Ascending aorta (tissue), 2 donors: ENCODE measurements around the gene DISP3. TPM values are rescaled to one million over a fixed set of nuclear protein-coding genes. Genes with fewer than 3 reads are reported as not detected.

Experiments used
- DNase-seq, 2 donors: peaks; one replicate each; pipeline ENCODE4 v3.0.0-alpha.2; 2019; ENCODE audit warnings: low spot score in 2 of 2
- H3K27ac ChIP-seq, 2 donors: fragments of 200-600 bp; sonication (generic); one replicate each; pipeline ENCODE4 v1.5.1; 2016 to 2017; ENCODE audit warnings: mild to moderate bottlenecking in 1 of 2
- H3K27me3 ChIP-seq: fragments of 200-600 bp; sonication (generic); one replicate; pipeline ENCODE4 v1.5.1; 2017
- H3K36me3 ChIP-seq, 2 donors: fragments of 200-600 bp; sonication (generic); one replicate each; pipeline ENCODE4 v1.5.1; 2016
- H3K4me1 ChIP-seq, 2 donors: fragments of 200-600 bp; sonication (generic); one replicate each; pipeline ENCODE4 v1.5.1; 2016 to 2017; ENCODE audit warnings: mild to moderate bottlenecking in 1 of 2
- H3K4me3 ChIP-seq, 2 donors: fragments of 200-600 bp; sonication (generic); one replicate each; pipeline ENCODE4 v1.5.1; 2016 to 2017; ENCODE audit warnings: mild to moderate bottlenecking in 1 of 2
- H3K9me3 ChIP-seq, 2 donors: fragments of 200-600 bp; sonication (generic); one replicate each; pipeline ENCODE4 v1.5.1; 2016
- CTCF ChIP-seq, 3 experiments: fragments of 200-600 bp in 2 of 3; fragments of 450-650 bp in 1 of 3; sonication (generic) in 2 of 3; IDR thresholded peaks; one replicate each; pipeline ENCODE4 v1.5.1; 2016 to 2019; ENCODE audit warnings: antibody characterized with exemption in 3 of 3, mild to moderate bottlenecking in 1 of 3, moderate library complexity in 1 of 3
- intact Hi-C: fragments of 100-400 bp; cut with DNase I; formaldehyde crosslinking; loops from one replicate; pipeline ENCODE4 v1.15.1; 2023
- total RNA-seq: library from RNA; depleted of rRNA; stranded (reverse); fragments of >200 nt; gene quantifications from one replicate; pipeline ENCODE4 v1.1.0, GENCODE V29; 2016

The DISP3 gene
- total RNA-seq, 1 donor from 2014 or later = not detected

GRCh38 chr1:11443961-11444658 lies 34.8 kb upstream of the DISP3 start:
- H3K27ac ChIP-seq = no peak overlapping the region
- H3K9me3 ChIP-seq = no peaks in the 10 kb centered on the region
- intact Hi-C loops = no loop called here
- no peaks in the 10 kb centered on the region for H3K27me3 ChIP-seq
- no peaks in the 10 kb centered on the region for H3K36me3 ChIP-seq
- DNase-seq = no peak
- H3K4me1 ChIP-seq = no peaks in the 10 kb centered on the region
- no peak for TF ChIP-seq CTCF (IDR thresholded peaks at IDR 0.05)
- H3K4me3 ChIP-seq = no peak overlapping the region

DNA sequence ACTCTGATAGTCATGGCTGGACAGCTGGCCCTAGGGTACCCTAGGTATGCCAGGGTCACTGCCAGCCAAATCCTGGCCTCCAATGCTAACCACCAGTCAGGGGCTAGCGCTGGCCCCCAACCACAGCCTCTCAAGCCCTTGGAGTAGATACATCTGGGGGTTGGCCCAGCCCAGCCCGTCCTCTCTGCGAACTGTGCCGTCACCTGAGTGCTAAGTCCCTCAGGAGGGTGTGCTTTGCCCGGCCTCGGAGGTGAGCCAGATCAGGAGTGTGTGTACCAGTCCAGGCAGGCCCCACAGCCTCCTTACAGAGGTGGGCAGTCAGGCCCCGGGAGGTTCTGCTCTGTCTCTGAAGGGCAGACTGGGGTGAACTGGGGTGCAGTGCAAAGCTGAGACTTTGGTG lies 34.0 kb upstream of the DISP3 start:
- Histone ChIP-seq H3K4me3 (no peak overlapping the region), H3K36me3 (no peaks in the 10 kb centered on the region), H3K9me3 (no peaks in the 10 kb centered on the region), H3K4me1 (no peaks in the 10 kb centered on the region), H3K27ac (no peak overlapping the region), H3K27me3 (no peaks in the 10 kb centered on the region)
- DNase-seq = no peak
- TF ChIP-seq CTCF (IDR thresholded peaks at IDR 0.05) = no peak
- intact Hi-C loops = no loop called here

DNA sequence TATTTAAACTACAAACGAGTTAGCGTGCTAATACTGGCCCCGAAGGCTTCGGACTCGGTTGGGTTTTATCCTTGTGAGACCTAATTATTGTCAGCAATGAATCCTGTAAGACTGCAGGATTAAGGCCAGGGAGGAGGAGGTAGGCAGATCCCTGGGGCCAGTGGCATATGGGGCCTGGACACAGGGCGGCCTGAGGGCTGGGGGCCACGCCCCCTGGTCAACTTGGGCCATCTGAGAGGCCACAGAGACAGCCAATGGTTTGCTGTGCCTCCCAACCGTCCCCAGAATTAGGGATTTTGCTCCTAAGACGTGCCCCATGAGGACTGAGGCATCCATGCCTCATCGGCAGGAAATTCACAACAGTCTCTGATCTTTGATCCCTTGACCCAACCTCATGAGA lies 31.1 kb upstream of the DISP3 start:
- intact Hi-C loops = no loop called here
- H3K36me3 ChIP-seq = no peaks in the 10 kb centered on the region
- no peak for TF ChIP-seq CTCF (IDR thresholded peaks at IDR 0.05)
- H3K4me1 ChIP-seq = no peaks in the 10 kb centered on the region
- H3K27ac ChIP-seq = no peak overlapping the region
- H3K9me3 ChIP-seq = no peaks in the 10 kb centered on the region
- no peak for DNase-seq
- H3K27me3 ChIP-seq = no peaks in the 10 kb centered on the region
- H3K4me3 ChIP-seq = no peak overlapping the region

DNA sequence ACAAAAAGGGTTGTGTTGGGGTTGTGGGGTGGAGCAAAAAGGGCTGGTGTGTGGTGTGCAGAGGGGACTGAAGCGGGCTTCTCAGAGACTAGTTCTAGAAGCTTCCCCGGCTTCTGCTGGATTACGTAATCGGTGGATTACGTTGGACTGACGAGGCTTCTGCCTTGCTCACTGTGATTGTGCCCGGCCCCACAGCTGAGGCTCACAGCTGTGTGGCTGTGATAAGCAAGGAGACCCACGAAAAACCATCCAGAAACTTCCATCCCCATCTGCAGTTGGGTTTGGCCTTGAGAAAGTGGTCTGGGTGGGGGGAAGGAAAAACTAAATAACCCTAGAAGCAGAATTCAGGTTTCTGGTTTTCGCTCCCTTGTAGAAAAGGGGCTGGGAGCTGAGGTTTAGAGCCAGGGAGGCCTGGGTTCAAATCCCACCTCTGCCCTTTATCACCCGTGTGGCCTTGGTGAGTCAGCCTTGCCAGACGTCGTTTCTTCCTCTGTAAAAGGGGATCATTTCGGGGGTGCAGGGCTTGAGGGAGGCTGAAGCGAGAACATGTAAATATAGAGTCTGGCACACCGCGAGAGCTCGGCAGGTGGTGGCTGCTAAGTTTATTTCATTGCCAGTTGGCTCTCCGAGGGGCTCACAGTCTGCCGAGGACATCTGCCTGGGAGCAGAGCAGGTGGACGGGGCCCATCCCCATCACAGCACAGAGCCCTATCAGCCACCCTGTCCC lies 30.4 kb upstream of the DISP3 start:
- Histone ChIP-seq H3K36me3 (no peaks in the 10 kb centered on the region), H3K9me3 (no peaks in the 10 kb centered on the region), H3K27ac (no peak overlapping the region), H3K4me3 (no peak overlapping the region), H3K4me1 (no peaks in the 10 kb centered on the region), H3K27me3 (no peaks in the 10 kb centered on the region)
- TF ChIP-seq CTCF (IDR thresholded peaks at IDR 0.05) = no peak
- no peak for DNase-seq
- intact Hi-C loops = no loop called here

DNA sequence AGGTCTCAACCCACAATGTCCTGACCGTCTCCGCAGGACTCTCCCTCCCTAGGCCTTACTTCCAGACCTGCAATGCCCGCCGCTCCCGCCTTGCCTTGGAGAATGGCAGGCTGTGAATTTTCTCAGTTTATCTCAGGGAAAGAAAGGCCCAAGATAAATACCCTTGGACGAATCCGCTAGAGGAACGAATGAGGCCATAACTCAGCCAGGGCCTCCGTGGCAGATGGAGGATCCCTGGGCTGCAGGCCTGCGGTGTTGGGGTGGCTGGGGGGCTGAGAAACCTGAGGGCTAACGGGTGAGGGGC lies 29.9 kb upstream of the DISP3 start:
- Histone ChIP-seq H3K27ac (no peak overlapping the region), H3K4me3 (no peak overlapping the region), H3K36me3 (no peaks in the 10 kb centered on the region), H3K27me3 (no peaks in the 10 kb centered on the region), H3K9me3 (no peaks in the 10 kb centered on the region), H3K4me1 (no peaks in the 10 kb centered on the region)
- intact Hi-C loops = no loop called here
- TF ChIP-seq CTCF (IDR thresholded peaks at IDR 0.05) = no peak
- no peak for DNase-seq
